AG04450 (cell line): ENCODE data around the gene CLDN15. TPM values are rescaled to one million over a fixed set of nuclear protein-coding genes. Genes with fewer than 3 reads are reported as not detected.

Experiments used
- CTCF ChIA-PET: fragments of 300-600, 350-600 bp; formaldehyde crosslinking; extraction: SDS; loops from one replicate; lab custom pipeline; 2022; ENCODE audit warnings: antibody characterized with exemption, inconsistent platforms; lab: Charles Lee
- POLR2A ChIA-PET: fragments of 350-600 bp; formaldehyde crosslinking; extraction: SDS; loops from one replicate; lab custom pipeline; 2021; ENCODE audit warnings: antibody characterized with exemption, inconsistent platforms; lab: Yijun Ruan, JAX
- DNase-seq: peaks from one replicate; pipeline ENCODE4 v3.0.0-alpha.2; 2011; ENCODE audit warnings: low read depth, low spot score
- H3K27ac ChIP-seq: one replicate; pipeline ENCODE4 v1.5.1; 2012; ENCODE audit warnings: low read depth, low read length, control low read depth
- H3K27me3 ChIP-seq: one replicate; pipeline ENCODE4 v1.6.0; 2012; ENCODE audit warnings: low read length; ENCODE audit not compliant: control insufficient read depth, insufficient read depth
- H3K4me3 ChIP-seq: 2 replicates; pipeline ENCODE4 v1.5.1; 2011; ENCODE audit warnings: mild to moderate bottlenecking, low read depth, low read length, control low read depth
- H3K9me3 ChIP-seq: 2 replicates; pipeline ENCODE4 v1.5.1; 2012; ENCODE audit warnings: low read length; ENCODE audit not compliant: control insufficient read depth, insufficient read depth
- polyA plus RNA-seq: library from polyadenylated mRNA; depleted of rRNA; stranded (reverse); fragments of >200 nt; gene quantifications from 2 replicates; pipeline ENCODE4 v1.2.3, GENCODE V29; 2011
- TF ChIP-seq, protein P1 (sequence below): IDR thresholded peaks from 2 replicates; pipeline ENCODE4 v1.5.1; 2011; ENCODE audit warnings: low read depth, low read length, control low read depth, inconsistent platforms

Gene CLDN15
- polyA plus RNA-seq, 1 experiment: 3.3 TPM

DNA sequence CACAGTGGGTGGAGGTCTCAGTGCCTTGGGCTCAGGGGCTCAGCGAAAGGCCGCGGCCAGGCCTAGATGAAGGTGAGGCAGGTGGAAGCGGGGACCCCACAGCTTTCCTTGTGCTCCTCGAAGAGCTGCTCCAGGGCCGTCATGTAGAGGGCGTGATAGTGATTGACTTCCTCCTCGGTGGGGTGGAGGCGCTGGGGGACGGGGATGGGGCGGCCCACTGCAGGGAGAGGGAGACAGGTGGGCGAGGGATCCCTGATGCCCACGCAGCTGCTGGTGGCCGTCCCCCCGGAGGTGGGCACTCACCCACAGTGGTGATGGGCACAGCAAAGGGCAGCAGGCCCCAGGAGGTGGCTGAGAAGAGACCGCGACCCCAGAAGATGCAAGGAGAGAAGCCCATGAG is 41.7 kb downstream of the CLDN15 start:
- Histone ChIP-seq H3K4me3 (no peak overlapping the region), H3K27me3 (peaks cover 14% of the 10 kb centered on the region), H3K27ac (no peak overlapping the region), H3K9me3 (no peaks in the 10 kb centered on the region; the same call in 1 of the 2 replicates)
- ChIA-PET CTCF (interaction anchor here (7.7 kb wide), 1 partner anchor 53 kb away, joined by 262 read pairs; no protein-coding TSS in a partner anchor), POLR2A (no interaction called here)
- TF ChIP-seq, protein P1, sequence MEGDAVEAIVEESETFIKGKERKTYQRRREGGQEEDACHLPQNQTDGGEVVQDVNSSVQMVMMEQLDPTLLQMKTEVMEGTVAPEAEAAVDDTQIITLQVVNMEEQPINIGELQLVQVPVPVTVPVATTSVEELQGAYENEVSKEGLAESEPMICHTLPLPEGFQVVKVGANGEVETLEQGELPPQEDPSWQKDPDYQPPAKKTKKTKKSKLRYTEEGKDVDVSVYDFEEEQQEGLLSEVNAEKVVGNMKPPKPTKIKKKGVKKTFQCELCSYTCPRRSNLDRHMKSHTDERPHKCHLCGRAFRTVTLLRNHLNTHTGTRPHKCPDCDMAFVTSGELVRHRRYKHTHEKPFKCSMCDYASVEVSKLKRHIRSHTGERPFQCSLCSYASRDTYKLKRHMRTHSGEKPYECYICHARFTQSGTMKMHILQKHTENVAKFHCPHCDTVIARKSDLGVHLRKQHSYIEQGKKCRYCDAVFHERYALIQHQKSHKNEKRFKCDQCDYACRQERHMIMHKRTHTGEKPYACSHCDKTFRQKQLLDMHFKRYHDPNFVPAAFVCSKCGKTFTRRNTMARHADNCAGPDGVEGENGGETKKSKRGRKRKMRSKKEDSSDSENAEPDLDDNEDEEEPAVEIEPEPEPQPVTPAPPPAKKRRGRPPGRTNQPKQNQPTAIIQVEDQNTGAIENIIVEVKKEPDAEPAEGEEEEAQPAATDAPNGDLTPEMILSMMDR: no peak
- no peak for DNase-seq

DNA sequence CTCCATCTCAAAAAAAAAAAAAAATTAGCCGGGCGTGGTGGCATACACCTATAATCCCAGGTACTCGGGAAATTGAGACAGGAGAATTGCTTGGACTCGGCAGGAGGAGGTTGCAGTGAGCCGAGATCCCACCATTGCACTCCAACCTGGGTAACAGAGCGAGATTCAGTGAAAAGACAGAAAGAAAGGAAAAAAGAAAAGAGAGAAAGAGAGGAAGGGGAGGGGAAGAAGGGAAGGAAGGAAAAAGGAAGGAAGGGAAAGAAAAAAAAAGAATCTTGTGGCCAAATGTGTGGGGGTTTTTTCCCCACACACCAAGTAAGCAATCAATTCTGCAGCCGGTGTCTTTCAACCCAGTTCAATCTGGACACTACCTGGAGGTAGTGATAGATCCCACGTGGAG is 48.5 kb downstream of the CLDN15 start:
- ChIA-PET CTCF (interaction anchor here (0.7 kb wide), 1 partner anchor 45 kb away, joined by 3 read pairs; no protein-coding TSS in a partner anchor), POLR2A (no interaction called here)
- no peak for DNase-seq
- no peak overlapping the region for H3K27ac ChIP-seq
- H3K9me3 ChIP-seq: no peaks in the 10 kb centered on the region
- no peaks in the 10 kb centered on the region for H3K27me3 ChIP-seq
- H3K4me3 ChIP-seq: no peak overlapping the region
- TF ChIP-seq, protein P1: no peak

DNA sequence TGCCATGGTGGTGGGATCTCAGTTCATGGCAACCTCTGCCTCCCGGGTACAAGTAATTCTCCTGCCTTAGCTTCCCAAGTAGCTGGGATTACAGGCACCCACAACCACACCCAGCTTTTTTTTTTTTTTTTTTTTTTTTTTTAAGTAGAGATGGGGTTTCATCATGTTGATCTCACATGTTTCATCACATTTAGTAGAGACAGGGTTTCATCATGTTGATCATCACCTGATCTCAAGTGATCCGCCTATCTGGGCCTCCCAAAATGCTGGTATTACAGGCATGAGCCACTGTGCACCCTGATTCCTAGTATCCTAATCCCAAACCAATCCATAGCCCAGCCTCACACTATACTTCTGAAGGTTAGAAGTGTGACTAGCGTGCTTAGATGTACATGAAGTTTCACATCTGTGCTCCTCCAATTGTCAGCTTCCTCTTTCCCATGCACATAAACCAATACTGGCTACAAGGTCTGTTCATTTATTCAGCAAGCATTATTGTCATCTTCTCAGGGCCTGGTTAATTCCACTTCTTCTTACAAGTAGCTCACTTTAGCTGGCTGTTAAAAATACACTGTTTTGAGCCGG is 50.7 kb downstream of the CLDN15 start:
- H3K4me3 ChIP-seq: no peak overlapping the region
- TF ChIP-seq, protein P1: no peak
- ChIA-PET POLR2A (interaction anchor here (0.6 kb wide), 1 partner anchor 426 kb away, joined by 3 read pairs; no protein-coding TSS in a partner anchor), CTCF (interaction anchor here (1.0 to 2.3 kb wide), 4 partner anchors 17 to 95 kb away, joined by 3 to 25 read pairs (median 6); no protein-coding TSS in a partner anchor)
- no peak for DNase-seq
- no peaks in the 10 kb centered on the region for H3K27me3 ChIP-seq
- no peaks in the 10 kb centered on the region for H3K9me3 ChIP-seq
- H3K27ac ChIP-seq: no peak overlapping the region

DNA sequence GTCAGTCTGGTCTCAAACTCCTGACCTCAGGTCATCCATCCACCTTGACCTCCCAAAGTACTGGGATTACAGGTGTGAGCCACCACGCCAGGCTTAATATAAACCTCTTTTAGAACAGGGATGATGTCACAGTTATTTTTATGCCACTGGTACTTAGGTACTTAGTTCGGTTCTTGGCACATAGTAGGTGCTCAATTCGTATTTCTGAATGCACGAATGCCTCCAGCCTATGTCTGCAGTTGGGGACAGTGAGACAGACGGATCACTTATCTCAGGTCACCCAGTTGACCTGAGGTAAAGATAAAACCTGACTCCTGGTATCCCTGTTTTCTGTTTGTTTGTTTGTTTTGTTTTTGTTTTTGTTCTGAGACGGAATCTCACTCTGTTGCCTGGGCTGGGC is 51.4 kb downstream of the CLDN15 start:
- POLR2A ChIA-PET: interaction anchor here (0.6 kb wide), 2 partner anchors 425 to 602 kb away, joined by 3 read pairs; no protein-coding TSS in a partner anchor
- Histone ChIP-seq H3K9me3 (no peaks in the 10 kb centered on the region), H3K4me3 (no peak overlapping the region), H3K27me3 (peaks cover 5% of the 10 kb centered on the region), H3K27ac (no peak overlapping the region)
- CTCF ChIA-PET: interaction anchor here (1.0 to 2.3 kb wide), 3 partner anchors 16 to 43 kb away, joined by 3 to 25 read pairs (median 8); no protein-coding TSS in a partner anchor
- TF ChIP-seq, protein P1: no peak
- DNase-seq: no peak

DNA sequence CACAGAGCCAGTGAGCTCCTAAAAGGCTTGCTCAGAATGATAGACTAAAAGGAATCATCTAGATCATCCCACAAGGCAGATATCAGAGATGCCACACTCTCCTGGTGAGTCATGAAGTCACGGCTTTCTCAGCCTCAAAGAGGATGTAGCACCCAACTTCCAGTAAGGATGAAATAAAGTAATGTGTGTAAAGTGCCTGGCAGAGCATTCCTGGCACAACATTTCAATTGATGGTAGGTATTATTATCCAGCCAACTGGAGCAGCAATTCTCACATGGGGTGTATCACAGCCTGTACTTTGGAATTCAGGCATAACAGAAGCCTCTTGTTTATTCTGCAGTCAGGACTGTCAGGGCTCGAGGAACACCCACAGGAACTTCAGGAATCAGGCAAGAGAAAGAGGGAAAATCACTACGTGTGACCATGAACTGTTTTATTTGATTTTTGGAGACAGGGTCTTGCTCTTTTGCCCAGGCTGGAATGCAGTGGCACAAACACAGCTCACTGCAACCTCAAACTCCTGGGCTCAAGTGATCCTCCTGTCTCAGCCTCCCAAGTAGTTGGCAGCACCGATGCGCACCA is 52.3 kb downstream of the CLDN15 start:
- ChIA-PET POLR2A (interaction anchor here (0.5 kb wide), 1 partner anchor 296 kb away, joined by 5 read pairs; the partner anchor contains the start of gene UFSP1), CTCF (interaction anchor here (0.8 to 3.5 kb wide), 4 partner anchors 7 to 105 kb away, joined by 3 to 25 read pairs (median 19); no protein-coding TSS in a partner anchor)
- peaks cover 11% of the 10 kb centered on the region for H3K27me3 ChIP-seq
- DNase-seq: no peak
- H3K9me3 ChIP-seq: no peaks in the 10 kb centered on the region
- no peak overlapping the region for H3K4me3 ChIP-seq
- H3K27ac ChIP-seq: no peak overlapping the region
- TF ChIP-seq, protein P1: no peak
